Naive thymus-derived CD4-positive, alpha-beta T cell (primary cell): Measurements from ENCODE around the gene FCHSD2. TPM values are rescaled to one million over a fixed set of nuclear protein-coding genes. Genes with fewer than 3 reads are reported as not detected.

Experiments
- ATAC-seq: fragments of 150-1000 bp; cut with Tn5 transposase; 2 replicates; pipeline ENCODE4 v1.10.0; 2021; ENCODE audit warnings: mild to moderate bottlenecking, moderate library complexity
- CTCF ChIA-PET: fragments of 350-600 bp; sonication (Branson Sonifier 250); formaldehyde crosslinking; loops from one replicate; lab custom pipeline; 2021; ENCODE audit warnings: antibody characterized with exemption; lab: Charles Lee
- POLR2A ChIA-PET: fragments of 350-600 bp; sonication (Branson Sonifier 250); formaldehyde crosslinking; loops from one replicate; lab custom pipeline; 2021; ENCODE audit warnings: antibody characterized with exemption, inconsistent platforms; lab: Charles Lee
- DNase-seq, 9 donors: peaks; one replicate each; pipeline versions ENCODE4 v3.0.0 to v3.0.0-alpha.2; 2020 to 2022; ENCODE audit warnings: mixed read lengths in 1 of 9
- H3K27ac ChIP-seq: one replicate; pipeline ENCODE4 v1.7.0; 2013; ENCODE audit warnings: mild to moderate bottlenecking, low read depth, low read length, moderate library complexity
- H3K27me3 ChIP-seq, 2 donors: one replicate each; pipeline ENCODE4 v1.7.0; 2013; ENCODE audit warnings: low read length in 2 of 2, mild to moderate bottlenecking in 2 of 2, moderate library complexity in 2 of 2; ENCODE audit not compliant: control insufficient read depth in 2 of 2, insufficient read depth in 2 of 2
- H3K36me3 ChIP-seq, 3 experiments: 1 replicate in 2 of 3; 2 replicates in 1 of 3; pipeline ENCODE4 v1.7.0; 2013; ENCODE audit warnings: low read length in 3 of 3, mild to moderate bottlenecking in 3 of 3, moderate library complexity in 1 of 3; ENCODE audit not compliant: insufficient read depth in 3 of 3, control insufficient read depth in 2 of 3
- H3K4me1 ChIP-seq, 2 donors: one replicate each; pipeline ENCODE4 v1.7.0; 2013; ENCODE audit warnings: low read length in 2 of 2, mild to moderate bottlenecking in 2 of 2, moderate library complexity in 1 of 2; ENCODE audit not compliant: control insufficient read depth in 2 of 2, insufficient read depth in 2 of 2
- H3K4me3 ChIP-seq: 2 replicates; pipeline ENCODE4 v1.7.0; 2013; ENCODE audit warnings: mild to moderate bottlenecking, low read length
- H3K9me3 ChIP-seq, 3 experiments: 1 replicate in 2 of 3; 2 replicates in 1 of 3; pipeline ENCODE4 v1.7.0; 2013; ENCODE audit warnings: low read length in 3 of 3; ENCODE audit not compliant: control insufficient read depth in 2 of 3
- H3K27ac Mint-ChIP-seq, 9 donors: one replicate each; pipeline ENCODE4 v1.8.0; 2020 to 2022; ENCODE audit warnings: mixed read lengths in 9 of 9, mild to moderate bottlenecking in 8 of 9, moderate library complexity in 5 of 9, inconsistent platforms in 2 of 9
- H3K27me3 Mint-ChIP-seq, 5 donors: one replicate each; pipeline ENCODE4 v1.8.0; 2021 to 2022; ENCODE audit warnings: mixed read lengths in 5 of 5, mild to moderate bottlenecking in 1 of 5
- H3K36me3 Mint-ChIP-seq, 5 donors: one replicate each; pipeline ENCODE4 v1.8.0; 2020 to 2022; ENCODE audit warnings: mixed read lengths in 5 of 5, mild to moderate bottlenecking in 3 of 5, inconsistent platforms in 1 of 5
- H3K4me1 Mint-ChIP-seq, 7 donors: one replicate each; pipeline ENCODE4 v1.8.0; 2020 to 2022; ENCODE audit warnings: mixed read lengths in 7 of 7, mild to moderate bottlenecking in 3 of 7, inconsistent platforms in 1 of 7
- H3K4me3 Mint-ChIP-seq, 10 donors: one replicate each; pipeline ENCODE4 v1.8.0; 2020 to 2022; ENCODE audit warnings: mild to moderate bottlenecking in 10 of 10, mixed read lengths in 10 of 10, moderate library complexity in 6 of 10, inconsistent platforms in 2 of 10
- H3K9me3 Mint-ChIP-seq, 11 donors: one replicate each; pipeline ENCODE4 v1.8.0; 2020 to 2022; ENCODE audit warnings: mixed read lengths in 11 of 11, mild to moderate bottlenecking in 4 of 11, inconsistent platforms in 1 of 11, moderate library complexity in 1 of 11
- intact Hi-C, 2 donors: fragments of 100-400 bp; cut with micrococcal nuclease; formaldehyde crosslinking; loops; one replicate each; pipeline ENCODE4 v1.15.1; 2023
- polyA plus RNA-seq, 2 donors: library from polyadenylated mRNA; unstranded; fragments of 300-500 nt; fragmentation: Illumina TruSeq; gene quantifications; one replicate each; pipeline ENCODE4 v1.2.3, GENCODE V29; 2021
- total RNA-seq, 6 experiments: library from RNA in 5 of 6; stranded (reverse) in 5 of 6; gene quantifications; 1 replicate in 5 of 6; 2 replicates in 1 of 6; pipeline ENCODE4 v1.2.3 and lab custom pipeline; 2021 to 2026

FCHSD2 gene
- total and polyA plus RNA-seq, 7 experiments from 2014 or later: 18.3 to 69.9 (median 48.6) TPM

DNA sequence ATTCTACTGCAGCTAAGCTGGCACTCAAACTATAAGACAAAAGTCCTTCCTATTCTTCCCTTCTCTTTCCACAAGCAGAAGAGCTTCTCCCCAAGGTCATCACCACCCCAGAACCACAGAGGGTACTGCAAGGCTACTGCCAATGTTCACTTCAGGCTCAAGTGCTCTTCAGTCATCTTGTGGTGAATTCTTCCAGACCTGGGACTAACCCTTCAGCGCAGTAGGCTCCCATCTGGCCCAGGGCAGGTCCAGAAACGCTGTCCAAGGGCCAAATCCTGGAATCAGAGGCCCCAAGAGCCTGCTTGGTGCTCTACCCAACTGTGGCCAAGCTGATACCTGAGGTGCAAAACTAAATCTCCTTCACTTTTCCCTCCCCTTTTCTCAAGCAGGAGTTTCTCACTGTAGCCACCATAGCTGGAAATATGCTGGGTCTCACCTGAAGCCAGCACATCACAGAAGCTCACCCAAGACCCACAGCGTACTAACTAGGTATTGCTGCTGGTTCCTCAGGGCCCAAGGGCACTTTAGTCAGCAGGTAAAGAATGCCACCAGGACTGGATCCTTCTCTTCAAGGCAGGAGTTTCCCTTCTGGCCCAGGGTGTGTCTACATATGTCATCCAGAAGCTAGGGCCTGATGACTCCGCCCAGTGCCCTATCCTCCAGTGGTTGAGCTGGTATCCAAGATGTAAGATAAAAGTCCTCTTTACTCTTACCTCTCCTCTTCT is 27.8 kb downstream of the FCHSD2 start:
- ATAC-seq (no peak), DNase-seq (no peak)
- H3K27ac Mint-ChIP-seq: peak overlapping the region in 2 of 9 donors; percentile 1 to 46
- no peak overlapping the region for H3K27ac ChIP-seq
- H3K4me1 ChIP-seq: no peaks in the 10 kb centered on the region
- H3K27me3 Mint-ChIP-seq: no peaks in the 10 kb centered on the region
- H3K4me3 Mint-ChIP-seq: no peak overlapping the region
- H3K36me3 Mint-ChIP-seq: peaks cover 11 to 58% (median 37%) of the 10 kb centered on the region in 5 donors
- intact Hi-C loops: no loop called here
- peaks cover 0 to 32% (median 17%) of the 10 kb centered on the region in 7 donors for H3K4me1 Mint-ChIP-seq
- H3K4me3 ChIP-seq: no peak overlapping the region
- ChIA-PET CTCF (interaction anchor here (0.5 kb wide), 1 partner anchor 11 kb away, joined by 4 read pairs; no protein-coding TSS in a partner anchor), POLR2A (no interaction called here)
- H3K27me3 ChIP-seq: no peaks in the 10 kb centered on the region
- peaks cover 0 to 23% (median 10%) of the 10 kb centered on the region in 11 donors for H3K9me3 Mint-ChIP-seq
- H3K9me3 ChIP-seq: no peaks in the 10 kb centered on the region
- H3K36me3 ChIP-seq: peaks cover 0 to 8% (median 0%) of the 10 kb centered on the region in 3 experiments

DNA sequence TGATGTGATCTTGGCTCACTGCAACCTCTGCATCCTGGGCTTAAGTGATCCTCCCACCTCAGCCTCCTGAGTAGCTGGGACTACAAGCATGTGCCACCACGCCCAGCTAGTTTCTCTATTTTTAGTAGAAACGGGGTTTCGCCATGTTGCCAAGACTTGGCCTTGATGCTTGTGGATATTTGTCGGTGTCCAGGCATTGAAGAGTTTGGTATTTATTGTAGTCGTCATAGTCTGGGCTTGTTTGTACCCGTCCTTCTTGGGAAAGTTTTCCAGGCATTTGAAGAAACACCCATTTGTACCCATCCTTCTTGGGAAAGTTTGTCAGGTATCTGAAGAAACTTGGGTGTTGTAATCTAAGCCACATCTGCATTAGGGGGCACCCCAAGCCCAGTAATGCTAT is 28.7 kb downstream of the FCHSD2 start:
- intact Hi-C loops: no loop called here
- no peaks in the 10 kb centered on the region for H3K4me1 ChIP-seq
- no peak overlapping the region for H3K27ac ChIP-seq
- Mint-ChIP-seq H3K36me3 (peaks cover 10 to 58% (median 35%) of the 10 kb centered on the region in 5 donors), H3K27me3 (no peaks in the 10 kb centered on the region), H3K4me1 (peaks cover 0 to 35% (median 16%) of the 10 kb centered on the region in 7 donors), H3K27ac (no peak overlapping the region), H3K4me3 (no peak overlapping the region), H3K9me3 (peaks cover 0 to 28% (median 10%) of the 10 kb centered on the region in 11 donors)
- ATAC-seq (no peak), DNase-seq (no peak)
- H3K27me3 ChIP-seq: no peaks in the 10 kb centered on the region
- POLR2A ChIA-PET: no interaction called here
- CTCF ChIA-PET: no interaction called here
- H3K4me3 ChIP-seq: no peak overlapping the region
- no peaks in the 10 kb centered on the region for H3K9me3 ChIP-seq
- H3K36me3 ChIP-seq: peaks cover 0 to 8% (median 0%) of the 10 kb centered on the region in 3 experiments

DNA sequence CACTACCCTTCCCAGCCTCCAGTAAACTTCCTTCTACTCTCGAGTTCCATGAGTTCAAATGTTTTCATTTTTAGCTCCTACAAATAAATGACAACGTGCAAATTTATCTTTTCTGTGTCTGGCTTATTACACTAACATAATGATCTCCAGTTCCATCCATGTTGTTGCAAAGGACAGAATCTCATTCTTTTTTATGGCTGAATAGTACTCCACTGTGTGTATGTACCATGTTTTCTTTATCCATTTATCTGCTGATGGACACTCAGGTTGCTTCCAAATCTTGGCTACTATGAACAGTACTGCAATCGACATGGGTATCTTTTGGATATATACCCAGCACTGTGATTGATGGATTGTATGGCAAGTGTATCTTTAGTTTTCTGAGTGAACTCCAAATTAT is 34.5 kb downstream of the FCHSD2 start:
- DNase-seq: no peak
- H3K27ac Mint-ChIP-seq: peak overlapping the region in 1 of 9 donors; percentile 1

DNA sequence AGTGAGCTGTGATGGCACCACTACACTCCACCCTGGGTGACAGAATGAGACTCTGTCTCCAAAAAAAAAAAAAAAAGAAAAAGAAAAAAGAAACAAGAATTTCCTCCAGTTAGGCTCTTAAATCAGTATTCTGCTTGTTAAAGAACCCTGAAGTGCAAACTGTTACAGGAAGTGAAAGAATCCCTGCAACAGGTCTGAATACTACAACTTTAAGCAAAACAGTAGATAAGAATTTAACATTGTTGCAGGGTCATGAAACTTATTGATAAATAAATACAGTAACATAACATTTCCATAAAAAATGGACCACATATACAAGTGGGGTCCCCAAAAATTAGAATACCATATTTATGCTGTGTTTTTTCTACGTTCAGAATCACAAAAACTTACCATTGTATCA is 35.8 kb downstream of the FCHSD2 start:
- no peaks in the 10 kb centered on the region for H3K4me1 ChIP-seq
- peaks cover 3 to 51% (median 43%) of the 10 kb centered on the region in 5 donors for H3K36me3 Mint-ChIP-seq
- H3K4me3 ChIP-seq: no peak overlapping the region
- ChIA-PET POLR2A (no interaction called here), CTCF (no interaction called here)
- no peaks in the 10 kb centered on the region for H3K27me3 Mint-ChIP-seq
- no peak overlapping the region for H3K27ac ChIP-seq
- peaks cover 0 to 41% (median 10%) of the 10 kb centered on the region in 11 donors for H3K9me3 Mint-ChIP-seq
- no peaks in the 10 kb centered on the region for H3K9me3 ChIP-seq
- intact Hi-C loops: no loop called here
- DNase-seq (no peak), ATAC-seq (no peak)
- H3K27ac Mint-ChIP-seq: no peak overlapping the region
- H3K36me3 ChIP-seq: no peaks in the 10 kb centered on the region
- H3K4me3 Mint-ChIP-seq: no peak overlapping the region
- H3K27me3 ChIP-seq: no peaks in the 10 kb centered on the region
- H3K4me1 Mint-ChIP-seq: peaks cover 2 to 35% (median 10%) of the 10 kb centered on the region in 7 donors

More for the DNA sequence above, 34.5 kb downstream of the FCHSD2 start:
- Histone ChIP-seq H3K27ac (no peak overlapping the region), H3K27me3 (no peaks in the 10 kb centered on the region), H3K9me3 (no peaks in the 10 kb centered on the region), H3K4me1 (no peaks in the 10 kb centered on the region), H3K4me3 (no peak overlapping the region), H3K36me3 (no peaks in the 10 kb centered on the region)
- H3K27me3 Mint-ChIP-seq: no peaks in the 10 kb centered on the region
- peaks cover 3 to 45% (median 38%) of the 10 kb centered on the region in 5 donors for H3K36me3 Mint-ChIP-seq
- H3K9me3 Mint-ChIP-seq: peaks cover 0 to 43% (median 11%) of the 10 kb centered on the region in 11 donors
- H3K4me3 Mint-ChIP-seq: no peak overlapping the region
- ATAC-seq: no peak
- ChIA-PET CTCF (no interaction called here), POLR2A (no interaction called here)
- H3K4me1 Mint-ChIP-seq: peaks cover 0 to 34% (median 14%) of the 10 kb centered on the region in 7 donors
- intact Hi-C loops: no loop called here

DNA sequence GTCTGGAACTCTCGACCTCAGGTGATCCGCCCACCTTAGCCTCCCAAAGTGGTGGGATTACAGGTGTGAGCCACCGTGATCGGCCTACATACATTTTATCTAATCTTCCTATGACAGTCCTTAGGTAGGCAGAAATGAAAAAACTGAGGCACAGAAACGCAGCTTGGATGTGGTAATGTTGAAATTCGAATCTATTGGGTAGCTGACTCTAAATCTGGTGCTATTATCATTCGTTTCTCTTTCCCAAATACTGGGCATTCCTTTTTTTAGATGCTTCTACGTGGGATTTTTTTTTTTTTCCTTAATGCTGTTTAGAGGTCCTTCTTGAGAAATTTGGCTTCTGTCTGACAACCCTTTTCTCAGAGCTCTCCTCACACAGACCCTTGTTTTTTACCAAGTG is 41.5 kb downstream of the FCHSD2 start:
- Histone ChIP-seq H3K27me3 (no peaks in the 10 kb centered on the region), H3K4me3 (no peak overlapping the region), H3K27ac (no peak overlapping the region), H3K4me1 (no peaks in the 10 kb centered on the region), H3K9me3 (no peaks in the 10 kb centered on the region), H3K36me3 (no peaks in the 10 kb centered on the region)
- POLR2A ChIA-PET: no interaction called here
- DNase-seq (no peak), ATAC-seq (no peak)
- Mint-ChIP-seq H3K36me3 (peaks cover 9 to 61% (median 43%) of the 10 kb centered on the region in 5 donors), H3K27me3 (no peaks in the 10 kb centered on the region), H3K4me3 (no peak overlapping the region), H3K4me1 (peaks cover 17 to 50% (median 30%) of the 10 kb centered on the region in 7 donors), H3K9me3 (peaks cover 0 to 9% (median 1%) of the 10 kb centered on the region in 11 donors), H3K27ac (peak overlapping the region in 2 of 9 donors; percentile 40 to 60)
- CTCF ChIA-PET: no interaction called here
- intact Hi-C loops: no loop called here

DNA sequence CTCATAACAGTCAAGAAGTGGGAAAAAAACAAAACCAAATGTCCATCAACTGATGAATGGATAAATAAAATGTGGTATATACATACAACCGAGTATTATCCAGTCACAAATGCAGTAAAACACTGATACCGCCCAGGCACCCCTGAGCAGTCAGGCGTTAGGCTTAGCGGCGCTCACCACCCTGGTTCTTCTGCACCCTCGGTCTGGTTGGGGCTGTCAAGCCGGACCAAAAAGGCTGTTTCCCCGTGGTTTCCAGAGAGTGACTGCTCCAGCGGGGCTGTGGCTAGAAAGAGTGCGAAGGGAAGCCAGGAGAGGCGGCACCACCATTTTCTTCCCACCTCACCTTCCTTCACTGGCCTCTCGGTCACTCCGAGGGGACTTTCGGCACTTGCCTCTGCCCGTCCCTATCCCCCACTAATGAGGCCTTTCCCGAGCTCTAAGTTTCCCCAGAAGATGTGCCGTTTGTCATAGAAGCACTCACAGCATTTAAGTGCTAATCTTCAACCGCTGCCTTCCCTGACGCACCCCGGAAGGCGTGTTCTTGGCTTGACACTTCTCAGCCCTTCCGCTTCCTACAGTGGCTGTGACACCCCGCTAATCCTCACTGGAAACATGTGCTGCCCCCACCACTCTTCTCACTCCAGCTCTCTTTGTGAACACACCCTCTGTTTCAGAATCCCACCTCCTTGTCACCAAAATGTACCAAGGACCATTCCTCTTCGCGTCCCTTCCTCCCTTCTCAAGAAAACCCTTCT is 42.4 kb downstream of the FCHSD2 start:
- ATAC-seq (no peak), DNase-seq (no peak)
- peak overlapping the region in 3 of 9 donors; percentile 50 to 68 (median 59) for H3K27ac Mint-ChIP-seq
- H3K4me3 Mint-ChIP-seq: peak overlapping the region in 2 of 10 donors; percentile 13 to 20
- ChIA-PET CTCF (no interaction called here), POLR2A (interaction anchor here (0.6 kb wide), 1 partner anchor 9 kb away, joined by 3 read pairs; no protein-coding TSS in a partner anchor)
- Histone ChIP-seq H3K4me3 (no peak overlapping the region), H3K27me3 (no peaks in the 10 kb centered on the region), H3K9me3 (no peaks in the 10 kb centered on the region), H3K4me1 (no peaks in the 10 kb centered on the region), H3K36me3 (no peaks in the 10 kb centered on the region), H3K27ac (no peak overlapping the region)
- intact Hi-C loops: loop anchor here in 1 of 2 donors (10.0 kb wide), 1 partner anchor 55 kb away; no protein-coding TSS in a partner anchor
- peaks cover 0 to 9% (median 1%) of the 10 kb centered on the region in 11 donors for H3K9me3 Mint-ChIP-seq
- peaks cover 9 to 54% (median 37%) of the 10 kb centered on the region in 5 donors for H3K36me3 Mint-ChIP-seq
- no peaks in the 10 kb centered on the region for H3K27me3 Mint-ChIP-seq
- H3K4me1 Mint-ChIP-seq: peaks cover 18 to 50% (median 34%) of the 10 kb centered on the region in 7 donors
